Measurements from ENCODE around the gene SEC22C.
"Not testable (repeated sequence)": the region's sequence is repeated elsewhere in the genome, so short reads cannot be mapped to it uniquely, and the experiment has no call there.

SEC22C gene

DNA sequence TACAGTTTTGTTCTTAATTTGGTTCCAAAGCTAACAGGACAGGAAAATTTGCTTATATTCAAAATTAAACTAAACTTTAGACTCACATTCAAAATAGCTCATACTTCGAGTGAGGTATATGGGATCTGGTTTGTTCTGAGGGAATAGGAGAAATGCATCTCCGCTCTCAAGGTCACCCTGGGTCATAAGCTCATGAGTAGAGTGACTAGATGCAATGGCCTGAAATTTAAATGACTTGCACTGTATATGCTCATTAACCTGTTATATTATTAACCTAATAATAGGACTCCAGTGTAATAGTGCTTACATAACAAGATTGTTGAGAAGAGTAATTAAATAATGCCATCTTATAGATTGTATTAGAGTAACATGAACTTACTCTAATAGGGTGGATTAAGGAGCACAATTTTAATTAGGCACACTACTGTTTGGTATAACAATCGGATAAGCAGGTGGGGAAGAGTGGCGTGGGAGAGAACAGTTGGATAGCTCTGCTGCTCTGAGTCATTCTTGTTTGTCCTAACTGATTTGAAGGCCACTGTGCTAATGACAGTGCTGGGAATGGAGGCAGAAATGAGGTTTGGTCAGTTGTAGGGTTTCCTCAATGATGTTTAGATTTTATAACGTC, 23.9 kb upstream of the SEC22C start:
- TF ChIP-seq MYC (IDR thresholded peaks at IDR 0.05; ENCODE audit: low read depth, low read length): no peak
- TF ChIP-seq, protein P1, sequence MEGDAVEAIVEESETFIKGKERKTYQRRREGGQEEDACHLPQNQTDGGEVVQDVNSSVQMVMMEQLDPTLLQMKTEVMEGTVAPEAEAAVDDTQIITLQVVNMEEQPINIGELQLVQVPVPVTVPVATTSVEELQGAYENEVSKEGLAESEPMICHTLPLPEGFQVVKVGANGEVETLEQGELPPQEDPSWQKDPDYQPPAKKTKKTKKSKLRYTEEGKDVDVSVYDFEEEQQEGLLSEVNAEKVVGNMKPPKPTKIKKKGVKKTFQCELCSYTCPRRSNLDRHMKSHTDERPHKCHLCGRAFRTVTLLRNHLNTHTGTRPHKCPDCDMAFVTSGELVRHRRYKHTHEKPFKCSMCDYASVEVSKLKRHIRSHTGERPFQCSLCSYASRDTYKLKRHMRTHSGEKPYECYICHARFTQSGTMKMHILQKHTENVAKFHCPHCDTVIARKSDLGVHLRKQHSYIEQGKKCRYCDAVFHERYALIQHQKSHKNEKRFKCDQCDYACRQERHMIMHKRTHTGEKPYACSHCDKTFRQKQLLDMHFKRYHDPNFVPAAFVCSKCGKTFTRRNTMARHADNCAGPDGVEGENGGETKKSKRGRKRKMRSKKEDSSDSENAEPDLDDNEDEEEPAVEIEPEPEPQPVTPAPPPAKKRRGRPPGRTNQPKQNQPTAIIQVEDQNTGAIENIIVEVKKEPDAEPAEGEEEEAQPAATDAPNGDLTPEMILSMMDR (IDR thresholded peaks at IDR 0.05; ENCODE audit: low read depth, low read length): no peak
- TF ChIP-seq, protein P2, sequence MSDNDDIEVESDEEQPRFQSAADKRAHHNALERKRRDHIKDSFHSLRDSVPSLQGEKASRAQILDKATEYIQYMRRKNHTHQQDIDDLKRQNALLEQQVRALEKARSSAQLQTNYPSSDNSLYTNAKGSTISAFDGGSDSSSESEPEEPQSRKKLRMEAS (IDR thresholded peaks at IDR 0.05; ENCODE audit: low read depth, low read length): no peak
- TF ChIP-seq POLR2A (IDR thresholded peaks at IDR 0.05; ENCODE audit: extremely low read depth, insufficient read length): no peak
- DNase-seq (ENCODE audit: low read depth): no peak
- H3K4me3 ChIP-seq (ENCODE audit: low read depth, low read length): no peak overlapping the region

DNA sequence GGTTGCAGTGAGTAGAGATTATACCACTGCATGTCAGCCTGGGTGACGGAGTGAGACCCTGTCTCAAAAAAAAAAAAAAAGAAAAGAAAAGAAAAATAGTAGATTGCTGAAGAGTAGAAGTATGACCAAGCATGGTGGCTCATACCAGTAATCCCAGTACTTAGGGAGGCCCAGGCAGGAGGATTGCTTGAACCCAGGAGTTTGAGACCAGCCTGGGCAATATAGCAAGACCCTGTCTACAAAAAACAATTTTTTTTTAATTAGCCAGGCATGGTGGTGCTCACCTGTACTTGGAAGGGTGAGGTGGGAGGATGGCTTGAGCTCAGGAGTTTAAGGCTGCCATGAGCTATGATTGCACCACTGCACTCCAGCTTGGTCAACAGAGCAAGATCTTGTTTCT, 21.2 kb upstream of the SEC22C start:
- DNase-seq (ENCODE audit: low read depth): no peak
- TF ChIP-seq MYC (IDR thresholded peaks at IDR 0.05; ENCODE audit: low read depth, low read length): no peak
- TF ChIP-seq POLR2A (IDR thresholded peaks at IDR 0.05; ENCODE audit: extremely low read depth, insufficient read length): no peak
- TF ChIP-seq, protein P1 (IDR thresholded peaks at IDR 0.05; ENCODE audit: low read depth, low read length): no peak
- TF ChIP-seq, protein P2 (IDR thresholded peaks at IDR 0.05; ENCODE audit: low read depth, low read length): no peak
- peak overlapping the region; percentile 9 for H3K4me3 ChIP-seq (ENCODE audit: low read depth, low read length)

DNA sequence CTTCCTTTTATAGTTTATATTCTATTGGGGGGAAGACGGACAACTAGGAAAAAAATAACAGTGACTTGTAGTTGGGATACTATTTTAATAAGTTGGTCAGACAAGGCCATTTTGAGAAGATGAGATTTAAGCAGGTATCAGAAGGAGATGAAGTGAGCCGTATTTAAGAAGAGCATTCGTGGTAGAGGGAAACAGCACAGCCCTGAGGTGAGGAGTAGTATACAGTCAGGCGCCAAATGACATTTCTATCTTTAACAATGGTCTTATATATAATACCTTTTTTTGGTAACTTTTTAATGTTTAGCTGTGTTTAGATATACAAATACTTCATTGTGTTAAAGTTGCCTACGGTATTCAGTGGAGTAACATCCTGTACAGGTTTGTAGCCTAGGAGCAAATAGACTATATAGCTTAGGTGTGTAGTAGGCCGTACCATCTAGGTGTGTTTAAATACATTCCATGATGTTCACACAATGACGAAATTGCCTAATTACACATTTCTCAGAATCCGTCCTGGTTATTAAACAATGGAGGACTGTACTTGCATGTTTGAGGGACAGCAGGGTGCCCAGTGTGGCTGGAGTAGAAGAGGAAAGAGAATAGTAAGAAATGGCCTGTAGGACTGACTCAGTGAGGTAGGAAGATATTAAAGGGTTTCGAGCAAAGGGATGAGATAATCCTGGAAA, 20.3 kb upstream of the SEC22C start:
- TF ChIP-seq, protein P1 (IDR thresholded peaks at IDR 0.05; ENCODE audit: low read depth, low read length): no peak
- TF ChIP-seq MYC (IDR thresholded peaks at IDR 0.05; ENCODE audit: low read depth, low read length): no peak
- TF ChIP-seq, protein P2 (IDR thresholded peaks at IDR 0.05; ENCODE audit: low read depth, low read length): no peak
- TF ChIP-seq POLR2A (IDR thresholded peaks at IDR 0.05; ENCODE audit: extremely low read depth, insufficient read length): no peak
- H3K4me3 ChIP-seq (ENCODE audit: low read depth, low read length): peak overlapping the region; percentile 93
- DNase-seq (ENCODE audit: low read depth): peak; percentile 30

DNA sequence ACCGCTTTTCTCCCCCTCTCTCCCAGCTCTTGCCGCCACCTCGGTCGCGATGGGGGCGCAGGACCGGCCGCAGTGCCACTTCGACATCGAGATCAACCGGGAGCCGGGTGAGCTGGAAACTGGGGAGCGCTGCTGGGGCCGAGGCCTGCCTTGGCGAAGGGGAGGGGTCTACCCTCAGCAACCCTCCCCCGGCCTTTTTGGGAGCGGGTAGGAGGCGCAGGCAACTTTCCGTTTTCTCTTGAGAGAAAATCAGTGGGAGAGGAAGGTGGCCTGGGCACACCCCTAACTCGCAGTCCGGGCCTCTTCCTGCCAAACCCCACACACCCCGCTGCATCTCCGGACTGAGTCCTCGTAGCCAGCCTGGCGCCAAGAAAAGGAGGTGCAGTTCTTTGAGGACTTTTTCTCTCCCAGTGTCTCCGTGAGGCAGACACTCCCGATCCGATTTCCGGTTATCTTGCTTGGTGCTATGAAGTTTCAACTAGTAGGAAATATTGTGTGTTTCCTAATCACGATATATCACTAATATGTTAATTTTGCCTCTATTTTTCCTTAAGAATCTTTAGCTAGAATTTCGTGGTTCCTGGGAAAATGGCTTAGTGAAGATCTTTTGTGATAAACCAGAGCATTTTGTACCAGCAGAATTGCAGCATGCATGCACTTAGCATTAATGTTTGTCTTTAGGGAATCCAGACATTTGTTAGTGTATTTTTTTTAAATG, 19.4 kb upstream of the SEC22C start:
- TF ChIP-seq POLR2A (IDR thresholded peaks at IDR 0.05; ENCODE audit: extremely low read depth, insufficient read length) (no peak), MYC (IDR thresholded peaks at IDR 0.05; ENCODE audit: low read depth, low read length) (peak; percentile 57; the same call in 1 of the 2 replicates)
- TF ChIP-seq, protein P2 (IDR thresholded peaks at IDR 0.05; ENCODE audit: low read depth, low read length): peak; percentile 28; the same call in 1 of the 2 replicates
- TF ChIP-seq, protein P1 (IDR thresholded peaks at IDR 0.05; ENCODE audit: low read depth, low read length): no peak
- peak; percentile 86 for DNase-seq (ENCODE audit: low read depth)
- peak overlapping the region; percentile 93 for H3K4me3 ChIP-seq (ENCODE audit: low read depth, low read length)

DNA sequence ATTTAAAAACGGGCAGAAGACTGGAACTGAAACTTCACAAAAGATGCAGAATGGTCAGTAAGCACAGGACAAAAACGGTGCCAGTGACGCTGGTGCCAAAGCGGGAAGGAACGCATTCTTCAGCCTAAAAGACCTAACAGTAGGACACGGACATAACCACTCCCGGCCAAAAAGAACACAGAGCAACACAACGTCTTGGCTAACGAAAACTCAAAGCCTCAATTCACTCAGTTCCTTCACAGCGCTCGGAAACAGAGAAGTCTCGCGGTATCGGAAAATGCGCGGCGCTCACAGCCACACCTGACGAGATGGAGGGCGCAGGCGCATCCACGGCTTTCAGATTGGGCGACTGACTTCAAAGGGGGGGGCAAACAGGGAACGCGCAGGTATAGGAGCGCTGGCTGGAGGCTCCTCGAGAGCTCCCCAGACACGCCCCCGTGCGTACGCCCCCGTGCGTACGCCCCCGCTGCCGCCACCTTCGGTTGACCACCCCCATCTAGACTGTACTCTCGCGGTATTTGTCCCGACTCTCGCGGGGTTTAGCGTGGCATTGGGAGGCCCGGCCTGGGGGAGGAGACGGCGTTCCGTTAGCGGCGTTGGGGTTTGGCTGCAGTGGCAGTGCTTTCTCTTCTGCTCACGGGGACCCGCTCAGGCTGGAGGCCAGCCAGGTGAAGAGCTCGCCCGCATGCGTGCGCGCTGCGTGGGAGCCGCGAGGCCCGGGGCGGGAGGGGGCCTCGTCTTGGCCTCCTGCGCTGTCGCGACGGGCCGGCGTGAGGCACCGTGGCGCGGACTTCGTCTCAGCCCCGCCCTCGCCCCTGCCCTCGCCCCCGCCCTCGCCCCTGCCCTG, 18.6 kb upstream of the SEC22C start, which contains the start of gene NKTR:
Gene NKTR, plus strand, starts transcription at position 576 of the 847 bp plus-strand sequence. CDS start 321 bp downstream, outside the sequence.
- DNase-seq (ENCODE audit: low read depth): peak; percentile 99
- peak within 1 kb of the TSS; percentile 96 for H3K4me3 ChIP-seq (ENCODE audit: low read depth, low read length)
- TF ChIP-seq, protein P1 (IDR thresholded peaks at IDR 0.05; ENCODE audit: low read depth, low read length): no peak
- TF ChIP-seq POLR2A (IDR thresholded peaks at IDR 0.05; ENCODE audit: extremely low read depth, insufficient read length): peak; percentile 83

DNA sequence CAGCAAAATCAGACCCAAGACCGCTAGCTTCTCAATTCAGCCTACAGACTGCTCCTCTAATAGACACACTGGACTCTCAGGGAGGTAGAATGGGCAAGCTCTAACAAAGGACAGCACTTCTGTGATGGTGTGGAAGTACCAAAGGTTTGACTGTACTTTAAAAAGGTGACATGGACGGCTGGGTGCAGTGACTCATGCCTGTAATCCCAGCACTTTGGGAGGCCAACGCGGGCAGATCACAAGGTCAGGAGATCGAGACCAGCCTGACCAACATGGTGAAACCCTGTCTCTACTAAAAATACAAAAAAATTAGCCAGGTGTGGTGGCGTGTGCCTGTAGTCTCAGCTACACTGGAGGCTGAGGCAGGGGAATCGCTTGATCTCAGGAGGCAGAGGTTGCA, 15.3 kb upstream of the SEC22C start:
- not testable (repeated sequence) for DNase-seq (ENCODE audit: low read depth); H3K4me3 ChIP-seq (ENCODE audit: low read depth, low read length)
